A673 (cell line): ENCODE results near the gene SLC66A2.

ENCODE experiments used
- EZH2 ChIP-seq: fragments of 200-600 bp; sonication (generic); IDR thresholded peaks from 2 replicates; pipeline ENCODE4 v1.6.1; 2017; ENCODE audit warnings: borderline replicate concordance, low read depth, mild to moderate bottlenecking, mixed read lengths, antibody characterized with exemption, low read length; ENCODE audit not compliant: poor library complexity, severe bottlenecking
- TF ChIP-seq, protein P1 (sequence below): fragments of 300-800, 200-600 bp; sonication (generic); conservative IDR thresholded peaks from 2 replicates; pipeline ENCODE4 v1.5.1; 2017; ENCODE audit warnings: low read depth, mild to moderate bottlenecking, antibody characterized with exemption, low read length, moderate library complexity, mixed read lengths

DNA sequence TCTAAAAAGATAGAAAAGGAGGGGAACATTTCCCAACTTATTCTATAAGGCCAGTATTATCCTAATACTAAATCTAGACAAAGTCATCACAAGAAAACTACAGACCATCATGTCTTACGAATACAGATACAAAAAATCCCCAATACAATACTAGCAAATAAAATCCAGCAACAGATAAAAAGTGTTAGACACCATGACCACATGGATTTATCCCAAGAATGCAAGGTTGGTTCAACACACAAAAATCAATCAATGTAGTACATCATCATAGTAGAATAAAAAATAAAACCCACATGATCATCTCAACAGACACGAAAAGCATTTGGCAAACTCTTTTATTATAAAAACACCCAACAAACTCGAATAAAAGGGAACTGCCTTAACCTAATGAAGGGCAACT, 18.5 kb downstream of the SLC66A2 start:
- TF ChIP-seq, protein P1, sequence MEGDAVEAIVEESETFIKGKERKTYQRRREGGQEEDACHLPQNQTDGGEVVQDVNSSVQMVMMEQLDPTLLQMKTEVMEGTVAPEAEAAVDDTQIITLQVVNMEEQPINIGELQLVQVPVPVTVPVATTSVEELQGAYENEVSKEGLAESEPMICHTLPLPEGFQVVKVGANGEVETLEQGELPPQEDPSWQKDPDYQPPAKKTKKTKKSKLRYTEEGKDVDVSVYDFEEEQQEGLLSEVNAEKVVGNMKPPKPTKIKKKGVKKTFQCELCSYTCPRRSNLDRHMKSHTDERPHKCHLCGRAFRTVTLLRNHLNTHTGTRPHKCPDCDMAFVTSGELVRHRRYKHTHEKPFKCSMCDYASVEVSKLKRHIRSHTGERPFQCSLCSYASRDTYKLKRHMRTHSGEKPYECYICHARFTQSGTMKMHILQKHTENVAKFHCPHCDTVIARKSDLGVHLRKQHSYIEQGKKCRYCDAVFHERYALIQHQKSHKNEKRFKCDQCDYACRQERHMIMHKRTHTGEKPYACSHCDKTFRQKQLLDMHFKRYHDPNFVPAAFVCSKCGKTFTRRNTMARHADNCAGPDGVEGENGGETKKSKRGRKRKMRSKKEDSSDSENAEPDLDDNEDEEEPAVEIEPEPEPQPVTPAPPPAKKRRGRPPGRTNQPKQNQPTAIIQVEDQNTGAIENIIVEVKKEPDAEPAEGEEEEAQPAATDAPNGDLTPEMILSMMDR: no peak
- no peak for TF ChIP-seq EZH2
